Endodermal cell (in vitro differentiated cells): ENCODE measurements around the gene FGFR2. TPM values are rescaled to one million over a fixed set of nuclear protein-coding genes. Genes with fewer than 3 reads are reported as not detected.

Experiments
- DNase-seq: peaks from one replicate; pipeline ENCODE4 v3.0.0-alpha.2; 2017
- H3K27ac ChIP-seq: 2 replicates; pipeline ENCODE4 v1.5.1; 2013; ENCODE audit warnings: mild to moderate bottlenecking, low read depth, low read length, moderate library complexity
- H3K27me3 ChIP-seq: 2 replicates; pipeline ENCODE4 v1.6.1; 2013; ENCODE audit warnings: mild to moderate bottlenecking, low read length, moderate library complexity; ENCODE audit not compliant: insufficient read depth, control insufficient read depth, poor library complexity, severe bottlenecking
- H3K36me3 ChIP-seq: 2 replicates; pipeline ENCODE4 v1.7.0; 2013; ENCODE audit warnings: mild to moderate bottlenecking, low read length, moderate library complexity; ENCODE audit not compliant: control insufficient read depth, insufficient read depth
- H3K4me1 ChIP-seq: one replicate; pipeline ENCODE4 v1.7.0; 2013; ENCODE audit warnings: low read length; ENCODE audit not compliant: control insufficient read depth, insufficient read depth
- H3K4me3 ChIP-seq: 2 replicates; pipeline ENCODE4 v1.5.1; 2013; ENCODE audit warnings: mild to moderate bottlenecking, low read length, moderate library complexity
- H3K9ac ChIP-seq: 2 replicates; pipeline ENCODE4 v1.6.1; 2013; ENCODE audit warnings: mild to moderate bottlenecking, low read length, moderate library complexity; ENCODE audit not compliant: poor library complexity, severe bottlenecking; ENCODE audit errors: extremely low read depth
- H3K9me3 ChIP-seq: 2 replicates; pipeline ENCODE4 v1.6.1; 2013; ENCODE audit warnings: mild to moderate bottlenecking, low read length, moderate library complexity; ENCODE audit not compliant: control insufficient read depth
- H3K27ac Mint-ChIP-seq: 2 replicates; pipeline ENCODE4 v1.8.0; 2020; ENCODE audit warnings: mixed read lengths
- H3K27me3 Mint-ChIP-seq: 2 replicates; pipeline ENCODE4 v1.8.0; 2021; ENCODE audit warnings: mild to moderate bottlenecking, mixed read lengths; ENCODE audit not compliant: insufficient read depth
- H3K36me3 Mint-ChIP-seq: 2 replicates; pipeline ENCODE4 v1.8.0; 2020; ENCODE audit warnings: low read depth, mixed read lengths
- H3K4me1 Mint-ChIP-seq: 2 replicates; pipeline ENCODE4 v1.8.0; 2020; ENCODE audit warnings: mixed read lengths
- H3K4me3 Mint-ChIP-seq: 2 replicates; pipeline ENCODE4 v1.8.0; 2020; ENCODE audit warnings: mild to moderate bottlenecking, moderate library complexity, mixed read lengths
- H3K9me3 Mint-ChIP-seq: 2 replicates; pipeline ENCODE4 v1.8.0; 2020; ENCODE audit warnings: mild to moderate bottlenecking, mixed read lengths
- CTCF ChIP-seq: fragments of 200-600 bp; sonication (generic); conservative IDR thresholded peaks from 2 replicates; pipeline ENCODE4 v1.5.0; 2021; ENCODE audit warnings: antibody characterized with exemption, mild to moderate bottlenecking
- WGBS, 2 experiments: methylation state at CpG; one replicate each; pipeline versions ENCODE4 v1.1.5 to v1.1.7; 2013; ENCODE audit warnings: missing lambda C conversion rate in 2 of 2, mixed read lengths in 1 of 2; ENCODE audit not compliant: insufficient coverage in 1 of 2, insufficient read length in 1 of 2; 5-methylcytosine and 5-hydroxymethylcytosine counted together
- total RNA-seq, 2 donors: library from RNA; stranded (reverse); fragmentation: NEBNext Ultra II Directional in 1 of 2; extraction: Animal tissue kit (Norgen Biotek cat#: 25700) in 1 of 2; gene quantifications; 2 replicates in 1 of 2; 3 replicates in 1 of 2; pipeline ENCODE4 v1.2.1, GENCODE V29; 2021

FGFR2 gene
- total RNA-seq, 2 donors from 2014 or later, result 56.5 to 77.0 TPM

- Histone ChIP-seq H3K27ac (no peak overlapping the region), H3K4me3 (no peak overlapping the region), H3K27me3 (no peaks in the 10 kb centered on the region), H3K9ac (no peak overlapping the region), H3K4me1 (peaks cover 4% of the 10 kb centered on the region), H3K36me3 (no peaks in the 10 kb centered on the region), H3K9me3 (no peaks in the 10 kb centered on the region)
- WGBS, 2 experiments, result 90% methylated on average over 2 of the region's 2 CpGs; no CpG with 5 or more reads in 1 of the 2 experiments
- no peaks in the 10 kb centered on the region for H3K36me3 Mint-ChIP-seq
- peaks cover 4% of the 10 kb centered on the region for H3K27me3 Mint-ChIP-seq
- H3K9me3 Mint-ChIP-seq, result peaks cover 13% of the 10 kb centered on the region
- no peak for DNase-seq
- peaks cover 23% of the 10 kb centered on the region for H3K4me1 Mint-ChIP-seq
- TF ChIP-seq CTCF, result no peak
- H3K4me3 Mint-ChIP-seq, result no peak overlapping the region
- H3K27ac Mint-ChIP-seq, result no peak overlapping the region
Observed at GRCh38 chr10:121644501-121644900, 46.3 kb upstream of the FGFR2 start.

DNA sequence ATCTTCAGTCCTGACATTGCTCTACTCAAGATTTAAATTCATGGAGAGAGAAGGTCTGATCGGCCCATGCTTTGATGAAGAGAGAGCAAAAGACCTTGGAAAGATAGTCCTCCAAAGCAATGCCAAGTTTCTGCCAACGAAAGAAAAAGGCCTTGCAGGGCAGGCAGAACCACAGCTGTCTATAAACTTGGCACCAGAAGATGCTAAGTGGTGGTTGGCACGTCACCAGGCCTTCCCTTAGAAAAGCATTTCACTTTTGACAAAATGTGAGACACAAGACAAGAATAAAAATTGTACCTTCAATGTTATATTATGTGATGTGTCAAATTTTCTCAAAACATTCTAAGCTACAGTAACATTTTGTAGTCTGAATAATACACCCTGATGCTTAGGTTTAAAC lies 42.0 kb upstream of the FGFR2 start:
- 87 to 100% methylated on average over 1 to 3 of the region's 3 CpGs for WGBS, 2 experiments
- H3K4me3 Mint-ChIP-seq, result no peak overlapping the region

GRCh38 chr10:121639416-121639815 lies 41.2 kb upstream of the FGFR2 start:
- Histone ChIP-seq H3K27me3 (no peaks in the 10 kb centered on the region), H3K36me3 (no peaks in the 10 kb centered on the region), H3K4me3 (no peak overlapping the region), H3K9me3 (peaks cover 9% of the 10 kb centered on the region), H3K4me1 (no peaks in the 10 kb centered on the region), H3K9ac (no peak overlapping the region), H3K27ac (no peak overlapping the region)
- TF ChIP-seq CTCF, result no peak
- no peak for DNase-seq
- Mint-ChIP-seq H3K9me3 (peaks cover 35% of the 10 kb centered on the region), H3K27ac (no peak overlapping the region), H3K4me3 (no peak overlapping the region), H3K36me3 (no peaks in the 10 kb centered on the region), H3K4me1 (no peaks in the 10 kb centered on the region), H3K27me3 (peaks cover 7% of the 10 kb centered on the region)

More for the DNA sequence above, 42.0 kb upstream of the FGFR2 start:
- no peak overlapping the region for H3K27ac Mint-ChIP-seq
- Histone ChIP-seq H3K9me3 (peaks cover 9% of the 10 kb centered on the region), H3K4me1 (no peaks in the 10 kb centered on the region), H3K27me3 (no peaks in the 10 kb centered on the region), H3K36me3 (no peaks in the 10 kb centered on the region), H3K27ac (no peak overlapping the region), H3K4me3 (no peak overlapping the region), H3K9ac (no peak overlapping the region)
- TF ChIP-seq CTCF, result no peak
- no peaks in the 10 kb centered on the region for H3K36me3 Mint-ChIP-seq
- peaks cover 6% of the 10 kb centered on the region for H3K4me1 Mint-ChIP-seq
- peaks cover 35% of the 10 kb centered on the region for H3K9me3 Mint-ChIP-seq
- no peak for DNase-seq
- peaks cover 7% of the 10 kb centered on the region for H3K27me3 Mint-ChIP-seq
